Type B pancreatic cell (in vitro differentiated cells): Measurements from ENCODE around the gene CAMTA1. TPM values are rescaled to one million over a fixed set of nuclear protein-coding genes. Genes with fewer than 3 reads are reported as not detected.

ENCODE experiments used
- DNase-seq: peaks from one replicate; pipeline ENCODE4 v3.0.0; 2021; ENCODE audit warnings: mixed read lengths; ENCODE audit not compliant: unreplicated experiment; ENCODE audit errors: extremely low spot score
- H3K27ac Mint-ChIP-seq: 2 replicates; pipeline ENCODE4 v1.8.0; 2021; ENCODE audit warnings: mild to moderate bottlenecking, mixed read lengths
- H3K27me3 Mint-ChIP-seq: 2 replicates; pipeline ENCODE4 v1.8.0; 2021; ENCODE audit warnings: mixed read lengths
- H3K36me3 Mint-ChIP-seq: 2 replicates; pipeline ENCODE4 v1.8.0; 2021; ENCODE audit warnings: mixed read lengths
- H3K4me1 Mint-ChIP-seq: one replicate; pipeline ENCODE4 v1.8.0; 2021; ENCODE audit warnings: mixed read lengths; ENCODE audit not compliant: unreplicated experiment
- H3K4me3 Mint-ChIP-seq: 2 replicates; pipeline ENCODE4 v1.8.0; 2021; ENCODE audit warnings: mild to moderate bottlenecking, mixed read lengths
- H3K9me3 Mint-ChIP-seq: 2 replicates; pipeline ENCODE4 v1.8.0; 2021; ENCODE audit warnings: mixed read lengths
- CTCF ChIP-seq: fragments of 200-600 bp; sonication (generic); conservative IDR thresholded peaks from 2 replicates; pipeline ENCODE4 v1.5.0; 2021; ENCODE audit warnings: antibody characterized with exemption, mild to moderate bottlenecking
- total RNA-seq: library from RNA; stranded (reverse); gene quantifications from 2 replicates; pipeline ENCODE4 v1.2.1, GENCODE V29; 2021; ENCODE audit warnings: low replicate concordance

The CAMTA1 gene
- total RNA-seq, 1 donor from 2014 or later = 82.5 TPM

- DNase-seq = no peak
- peak overlapping the region; percentile 70 for H3K4me3 Mint-ChIP-seq
- no peak for TF ChIP-seq CTCF
- peaks cover 4% of the 10 kb centered on the region for H3K9me3 Mint-ChIP-seq
- H3K27me3 Mint-ChIP-seq = peaks cover 70% of the 10 kb centered on the region
- H3K27ac Mint-ChIP-seq = peak overlapping the region; percentile 30
- no peaks in the 10 kb centered on the region for H3K36me3 Mint-ChIP-seq
- H3K4me1 Mint-ChIP-seq = peaks cover 16% of the 10 kb centered on the region
Observed at GRCh38 chr1:7702365-7702764, 917.1 kb downstream of the CAMTA1 start.

GRCh38 chr1:7703321-7704213 is 918.3 kb downstream of the CAMTA1 start:
- H3K4me3 Mint-ChIP-seq = peak overlapping the region; percentile 70
- peaks cover 4% of the 10 kb centered on the region for H3K9me3 Mint-ChIP-seq
- H3K36me3 Mint-ChIP-seq = no peaks in the 10 kb centered on the region
- H3K27ac Mint-ChIP-seq = peak overlapping the region; percentile 59
- peaks cover 75% of the 10 kb centered on the region for H3K27me3 Mint-ChIP-seq
- peaks cover 16% of the 10 kb centered on the region for H3K4me1 Mint-ChIP-seq
- no peak for DNase-seq
- TF ChIP-seq CTCF = no peak

GRCh38 chr1:7704214-7705047 is 919.2 kb downstream of the CAMTA1 start:
- H3K9me3 Mint-ChIP-seq = peaks cover 4% of the 10 kb centered on the region
- no peak overlapping the region for H3K27ac Mint-ChIP-seq
- TF ChIP-seq CTCF = no peak
- H3K4me1 Mint-ChIP-seq = peaks cover 16% of the 10 kb centered on the region
- peak; percentile 97 for DNase-seq
- H3K27me3 Mint-ChIP-seq = peaks cover 71% of the 10 kb centered on the region
- no peak overlapping the region for H3K4me3 Mint-ChIP-seq
- no peaks in the 10 kb centered on the region for H3K36me3 Mint-ChIP-seq

GRCh38 chr1:7705048-7705907 is 920.0 kb downstream of the CAMTA1 start:
- DNase-seq = no peak
- H3K27ac Mint-ChIP-seq = peak overlapping the region; percentile 92

More at GRCh38 chr1:7705048-7705907, 920.0 kb downstream of the CAMTA1 start:
- TF ChIP-seq CTCF = no peak
- H3K4me3 Mint-ChIP-seq = peak overlapping the region; percentile 88
- H3K4me1 Mint-ChIP-seq = peaks cover 16% of the 10 kb centered on the region
- no peaks in the 10 kb centered on the region for H3K36me3 Mint-ChIP-seq
- H3K27me3 Mint-ChIP-seq = peaks cover 63% of the 10 kb centered on the region
- peaks cover 2% of the 10 kb centered on the region for H3K9me3 Mint-ChIP-seq
